SK-N-SH (cell line): ENCODE measurements around the gene CDIPT. TPM values are rescaled to one million over a fixed set of nuclear protein-coding genes. Genes with fewer than 3 reads are reported as not detected.

Source experiments
- CHD2 ChIP-seq: fragments of 150-350 bp; IDR thresholded peaks from 2 replicates; pipeline ENCODE4 v1.6.1; 2018; ENCODE audit warnings: low read length; ENCODE audit not compliant: partially characterized antibody
- ELF1 ChIP-seq: IDR thresholded peaks from 2 replicates; pipeline ENCODE4 v1.4.0; 2012
- EZH2phosphoT487 ChIP-seq: fragments of 200-600 bp; sonication (generic); IDR thresholded peaks from 2 replicates; pipeline ENCODE4 v1.6.1; 2017; ENCODE audit warnings: low read depth, mixed run types, mild to moderate bottlenecking, antibody characterized with exemption, moderate library complexity, borderline replicate concordance
- FOSL2 ChIP-seq: IDR thresholded peaks from 2 replicates; pipeline ENCODE4 v1.4.0; 2012; ENCODE audit warnings: low read depth, mild to moderate bottlenecking, moderate library complexity, borderline replicate concordance
- FOXM1 ChIP-seq: IDR thresholded peaks from 2 replicates; pipeline ENCODE4 v1.4.0; 2012; ENCODE audit warnings: low read depth, mild to moderate bottlenecking
- GABPA ChIP-seq: IDR thresholded peaks from 2 replicates; pipeline ENCODE4 v1.4.0; 2012; ENCODE audit warnings: low read depth, mild to moderate bottlenecking
- JUND ChIP-seq: IDR thresholded peaks from 2 replicates; pipeline ENCODE4 v1.4.0; 2012
- NFIC ChIP-seq: IDR thresholded peaks from 2 replicates; pipeline ENCODE4 v1.4.0; 2012; ENCODE audit warnings: borderline replicate concordance
- NRF1 ChIP-seq: IDR thresholded peaks from 2 replicates; pipeline ENCODE4 v1.6.1; 2012; ENCODE audit warnings: low read depth, mild to moderate bottlenecking, low read length
- POLR2AphosphoS5 ChIP-seq: IDR thresholded peaks from 2 replicates; pipeline ENCODE4 v1.6.1; 2012; ENCODE audit warnings: low read depth, low read length
- RCOR1 ChIP-seq: fragments of 150-350 bp; IDR thresholded peaks from 2 replicates; pipeline ENCODE4 v1.6.1; 2017; ENCODE audit warnings: antibody characterized with exemption, low read length
- RFX5 ChIP-seq: IDR thresholded peaks from 2 replicates; pipeline ENCODE4 v1.6.1; 2012; ENCODE audit warnings: mild to moderate bottlenecking, improper control_type of control experiment, low read length
- SIN3A ChIP-seq: IDR thresholded peaks from 2 replicates; pipeline ENCODE4 v1.6.1; 2012; ENCODE audit warnings: low read depth, mild to moderate bottlenecking, low read length, moderate library complexity, borderline replicate concordance
- SMC3 ChIP-seq: IDR thresholded peaks from 2 replicates; pipeline ENCODE4 v1.6.1; 2012; ENCODE audit warnings: low read depth, low read length, improper control_type of control experiment
- TAF1 ChIP-seq: IDR thresholded peaks from 2 replicates; pipeline ENCODE4 v1.6.1; 2012; ENCODE audit warnings: low read depth, mild to moderate bottlenecking, low read length, moderate library complexity, borderline replicate concordance
- TCF12 ChIP-seq: IDR thresholded peaks from 2 replicates; pipeline ENCODE4 v1.4.0; 2012
- TEAD4 ChIP-seq: IDR thresholded peaks from 2 replicates; pipeline ENCODE4 v1.4.0; 2012; ENCODE audit warnings: mild to moderate bottlenecking, borderline replicate concordance; ENCODE audit not compliant: insufficient read depth
- YY1 ChIP-seq: IDR thresholded peaks from 2 replicates; pipeline ENCODE4 v1.4.0; 2012; ENCODE audit warnings: low read depth, mild to moderate bottlenecking
- polyA plus RNA-seq, 3 experiments: library from polyadenylated mRNA; depleted of rRNA; stranded (reverse); fragments of >200 nt; gene quantifications; 2 replicates each; pipeline ENCODE4 v1.2.3, GENCODE V29; 2012
- TF ChIP-seq, protein P1 (sequence below): IDR thresholded peaks from 2 replicates; pipeline ENCODE4 v1.4.0; 2012; ENCODE audit warnings: low read depth
- TF ChIP-seq, protein P2 (sequence below): fragments of 150-350 bp; IDR thresholded peaks from 2 replicates; pipeline ENCODE4 v1.6.1; 2017; ENCODE audit warnings: antibody characterized with exemption, low read length, low read depth, borderline replicate concordance
- TF ChIP-seq, protein P3 (sequence below): IDR thresholded peaks from 2 replicates; pipeline ENCODE4; 2012
- TF ChIP-seq, protein P4 (sequence below): IDR thresholded peaks from 2 replicates; pipeline ENCODE4 v1.4.0; 2012; ENCODE audit warnings: low read depth, borderline replicate concordance
- TF ChIP-seq, protein P5 (sequence below): IDR thresholded peaks from 2 replicates; pipeline ENCODE4 v1.6.1; 2012; ENCODE audit warnings: mild to moderate bottlenecking, low read depth, low read length, moderate library complexity

Gene CDIPT
- polyA plus RNA-seq, 1 of the 3 experiments (the other 2 are of a cell fraction), result 90.7 TPM

DNA sequence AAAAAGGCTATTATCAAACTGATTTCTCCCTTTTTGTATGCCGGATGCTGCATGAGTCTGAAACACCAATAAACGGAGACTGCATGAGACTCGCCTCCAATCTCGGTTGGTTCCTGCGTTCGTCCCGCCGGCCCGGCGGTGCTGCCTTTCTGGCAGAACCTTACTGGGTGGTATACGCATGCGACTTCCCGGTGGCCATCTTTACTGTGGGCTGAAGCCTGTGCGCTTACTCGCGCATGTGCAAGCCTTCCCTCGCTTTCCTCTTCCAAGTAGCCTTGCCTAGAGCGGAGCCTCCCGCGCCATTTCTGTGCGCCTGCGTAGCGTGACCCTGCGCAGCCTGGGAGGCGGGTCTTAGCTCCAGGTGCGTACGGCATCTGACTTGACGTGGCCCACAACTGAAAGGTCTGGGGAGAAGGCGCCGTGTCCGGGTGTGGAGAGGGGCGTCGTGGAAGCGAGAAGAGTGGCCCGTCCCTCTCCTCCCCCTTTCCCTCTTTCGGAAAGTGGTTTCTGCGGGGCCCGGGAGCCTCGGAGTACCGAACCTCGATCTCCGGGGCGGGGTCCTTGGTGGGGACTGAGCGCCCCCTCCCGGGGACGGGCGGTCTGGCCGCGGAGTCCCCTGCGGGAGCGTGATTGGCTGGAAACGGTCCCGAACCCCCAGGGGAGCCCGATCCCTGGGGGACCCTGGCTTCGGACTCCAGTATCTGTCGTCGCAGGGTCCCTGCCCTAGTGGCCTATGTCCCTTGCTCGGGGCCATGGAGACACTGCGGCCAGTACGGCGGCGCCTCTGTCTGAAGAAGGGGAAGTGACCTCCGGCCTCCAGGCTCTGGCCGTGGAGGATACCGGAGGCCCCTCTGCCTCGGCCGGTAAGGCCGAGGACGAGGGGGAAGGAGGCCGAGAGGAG is 47.0 kb downstream of the CDIPT start, which contains the start of gene PAGR1 (continued):
- TF ChIP-seq RFX5, result peak; percentile 70; the same call in 1 of the 2 replicates
- no peak for TF ChIP-seq EZH2phosphoT487
- TF ChIP-seq FOSL2, result no peak
- no peak for TF ChIP-seq FOXM1
- no peak for TF ChIP-seq TCF12
- TF ChIP-seq, protein P1, sequence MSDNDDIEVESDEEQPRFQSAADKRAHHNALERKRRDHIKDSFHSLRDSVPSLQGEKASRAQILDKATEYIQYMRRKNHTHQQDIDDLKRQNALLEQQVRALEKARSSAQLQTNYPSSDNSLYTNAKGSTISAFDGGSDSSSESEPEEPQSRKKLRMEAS, result peak; percentile 73; the same call in 1 of the 2 replicates
- TF ChIP-seq RCOR1, result no peak
- TF ChIP-seq POLR2AphosphoS5, result peak; percentile 52
- TF ChIP-seq, protein P2, sequence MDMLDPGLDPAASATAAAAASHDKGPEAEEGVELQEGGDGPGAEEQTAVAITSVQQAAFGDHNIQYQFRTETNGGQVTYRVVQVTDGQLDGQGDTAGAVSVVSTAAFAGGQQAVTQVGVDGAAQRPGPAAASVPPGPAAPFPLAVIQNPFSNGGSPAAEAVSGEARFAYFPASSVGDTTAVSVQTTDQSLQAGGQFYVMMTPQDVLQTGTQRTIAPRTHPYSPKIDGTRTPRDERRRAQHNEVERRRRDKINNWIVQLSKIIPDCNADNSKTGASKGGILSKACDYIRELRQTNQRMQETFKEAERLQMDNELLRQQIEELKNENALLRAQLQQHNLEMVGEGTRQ, result no peak
- 0 out of 2 replicates have a peak, but pooled peaks have one; percentile 12 for TF ChIP-seq TEAD4
- TF ChIP-seq, protein P3, sequence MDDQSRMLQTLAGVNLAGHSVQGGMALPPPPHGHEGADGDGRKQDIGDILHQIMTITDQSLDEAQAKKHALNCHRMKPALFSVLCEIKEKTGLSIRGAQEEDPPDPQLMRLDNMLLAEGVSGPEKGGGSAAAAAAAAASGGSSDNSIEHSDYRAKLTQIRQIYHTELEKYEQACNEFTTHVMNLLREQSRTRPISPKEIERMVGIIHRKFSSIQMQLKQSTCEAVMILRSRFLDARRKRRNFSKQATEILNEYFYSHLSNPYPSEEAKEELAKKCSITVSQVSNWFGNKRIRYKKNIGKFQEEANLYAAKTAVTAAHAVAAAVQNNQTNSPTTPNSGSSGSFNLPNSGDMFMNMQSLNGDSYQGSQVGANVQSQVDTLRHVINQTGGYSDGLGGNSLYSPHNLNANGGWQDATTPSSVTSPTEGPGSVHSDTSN, result no peak; the same call in 1 of the 2 replicates
- TF ChIP-seq NFIC, result 0 out of 2 replicates have a peak, but pooled peaks have one; percentile 9
- peak; percentile 56 for TF ChIP-seq GABPA
- TF ChIP-seq, protein P4, sequence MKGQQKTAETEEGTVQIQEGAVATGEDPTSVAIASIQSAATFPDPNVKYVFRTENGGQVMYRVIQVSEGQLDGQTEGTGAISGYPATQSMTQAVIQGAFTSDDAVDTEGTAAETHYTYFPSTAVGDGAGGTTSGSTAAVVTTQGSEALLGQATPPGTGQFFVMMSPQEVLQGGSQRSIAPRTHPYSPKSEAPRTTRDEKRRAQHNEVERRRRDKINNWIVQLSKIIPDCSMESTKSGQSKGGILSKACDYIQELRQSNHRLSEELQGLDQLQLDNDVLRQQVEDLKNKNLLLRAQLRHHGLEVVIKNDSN, result peak; percentile 9; the same call in 1 of the 2 replicates
- TF ChIP-seq NRF1, result peak; percentile 100
- TF ChIP-seq, protein P5, sequence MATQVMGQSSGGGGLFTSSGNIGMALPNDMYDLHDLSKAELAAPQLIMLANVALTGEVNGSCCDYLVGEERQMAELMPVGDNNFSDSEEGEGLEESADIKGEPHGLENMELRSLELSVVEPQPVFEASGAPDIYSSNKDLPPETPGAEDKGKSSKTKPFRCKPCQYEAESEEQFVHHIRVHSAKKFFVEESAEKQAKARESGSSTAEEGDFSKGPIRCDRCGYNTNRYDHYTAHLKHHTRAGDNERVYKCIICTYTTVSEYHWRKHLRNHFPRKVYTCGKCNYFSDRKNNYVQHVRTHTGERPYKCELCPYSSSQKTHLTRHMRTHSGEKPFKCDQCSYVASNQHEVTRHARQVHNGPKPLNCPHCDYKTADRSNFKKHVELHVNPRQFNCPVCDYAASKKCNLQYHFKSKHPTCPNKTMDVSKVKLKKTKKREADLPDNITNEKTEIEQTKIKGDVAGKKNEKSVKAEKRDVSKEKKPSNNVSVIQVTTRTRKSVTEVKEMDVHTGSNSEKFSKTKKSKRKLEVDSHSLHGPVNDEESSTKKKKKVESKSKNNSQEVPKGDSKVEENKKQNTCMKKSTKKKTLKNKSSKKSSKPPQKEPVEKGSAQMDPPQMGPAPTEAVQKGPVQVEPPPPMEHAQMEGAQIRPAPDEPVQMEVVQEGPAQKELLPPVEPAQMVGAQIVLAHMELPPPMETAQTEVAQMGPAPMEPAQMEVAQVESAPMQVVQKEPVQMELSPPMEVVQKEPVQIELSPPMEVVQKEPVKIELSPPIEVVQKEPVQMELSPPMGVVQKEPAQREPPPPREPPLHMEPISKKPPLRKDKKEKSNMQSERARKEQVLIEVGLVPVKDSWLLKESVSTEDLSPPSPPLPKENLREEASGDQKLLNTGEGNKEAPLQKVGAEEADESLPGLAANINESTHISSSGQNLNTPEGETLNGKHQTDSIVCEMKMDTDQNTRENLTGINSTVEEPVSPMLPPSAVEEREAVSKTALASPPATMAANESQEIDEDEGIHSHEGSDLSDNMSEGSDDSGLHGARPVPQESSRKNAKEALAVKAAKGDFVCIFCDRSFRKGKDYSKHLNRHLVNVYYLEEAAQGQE, result peak; percentile 23; the same call in 1 of the 2 replicates
- TF ChIP-seq ELF1, result peak; percentile 70; the same call in 1 of the 2 replicates
- peak; percentile 99 for TF ChIP-seq YY1
- peak; percentile 87 for TF ChIP-seq TAF1
- TF ChIP-seq JUND, result no peak
- peak; percentile 71; the same call in 1 of the 2 replicates for TF ChIP-seq SIN3A
- peak; percentile 44 for TF ChIP-seq SMC3
- peak; percentile 58 for TF ChIP-seq CHD2
